Cardiac fibroblast (primary cell): ENCODE data around the gene ITPR3.

Source experiments
- DNase-seq, 2 donors: peaks; one replicate each; pipeline versions ENCODE4 v3.0.0 to v3.0.0-alpha.2; 2010; ENCODE audit warnings: low read depth in 2 of 2
- H3K4me3 ChIP-seq, 2 donors: replicated peaks in 1 of 2; 1 replicate in 1 of 2; 2 replicates in 1 of 2; pipeline ENCODE4 v1.5.1; 2011; ENCODE audit warnings: low read depth in 2 of 2, low read length in 2 of 2, mild to moderate bottlenecking in 2 of 2, moderate library complexity in 1 of 2
- TF ChIP-seq, protein P1 (sequence below): IDR thresholded peaks from one replicate; pipeline ENCODE4 v1.5.1; 2011; ENCODE audit warnings: low read depth, mild to moderate bottlenecking, low read length, inconsistent platforms

ITPR3 gene

DNA sequence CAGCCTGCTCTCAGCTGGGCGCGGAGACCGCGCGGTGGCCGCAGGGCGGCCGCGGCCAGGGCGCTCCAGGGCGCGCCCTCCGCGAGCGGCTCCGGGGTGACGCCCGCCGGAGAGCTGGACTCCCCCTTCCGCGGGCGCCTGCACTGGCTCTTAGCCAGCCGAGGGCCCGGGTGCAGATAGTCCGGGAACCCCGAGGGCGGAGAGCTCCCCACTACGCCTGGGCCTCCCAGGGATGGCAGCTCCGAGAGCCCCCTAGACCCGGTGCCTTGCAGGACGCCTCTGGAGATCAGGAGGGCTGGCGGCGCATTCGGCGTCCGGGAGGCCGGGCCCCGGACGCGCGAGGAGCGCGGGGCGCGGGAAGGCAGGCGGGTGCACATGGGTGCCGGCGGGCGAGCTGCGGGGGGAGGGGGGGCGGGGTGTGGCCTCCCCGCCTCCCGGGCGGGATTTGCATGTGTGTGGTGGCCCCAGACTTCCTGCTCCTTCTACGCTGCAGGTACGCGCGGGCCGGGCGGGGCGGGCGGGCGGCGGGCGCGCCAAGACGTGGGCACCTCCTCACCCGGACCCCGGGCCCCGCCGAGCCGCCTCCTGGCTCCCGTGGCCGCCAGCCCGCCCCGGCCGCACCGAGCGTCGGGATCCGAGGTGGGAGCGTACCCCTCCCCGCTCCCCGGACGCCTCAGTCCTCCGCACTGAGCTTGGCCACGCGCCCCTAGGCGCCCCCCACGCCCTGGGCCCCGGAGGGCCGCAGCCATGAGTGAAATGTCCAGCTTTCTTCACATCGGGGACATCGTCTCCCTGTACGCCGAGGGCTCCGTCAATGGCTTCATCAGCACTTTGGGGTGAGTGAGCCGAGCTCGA is at the start of gene ITPR3:
TSS of gene ITPR3 (plus strand) at position 467 of the 855 bp plus-strand sequence. CDS start at position 748, 281 bp downstream.
- TF ChIP-seq, protein P1, sequence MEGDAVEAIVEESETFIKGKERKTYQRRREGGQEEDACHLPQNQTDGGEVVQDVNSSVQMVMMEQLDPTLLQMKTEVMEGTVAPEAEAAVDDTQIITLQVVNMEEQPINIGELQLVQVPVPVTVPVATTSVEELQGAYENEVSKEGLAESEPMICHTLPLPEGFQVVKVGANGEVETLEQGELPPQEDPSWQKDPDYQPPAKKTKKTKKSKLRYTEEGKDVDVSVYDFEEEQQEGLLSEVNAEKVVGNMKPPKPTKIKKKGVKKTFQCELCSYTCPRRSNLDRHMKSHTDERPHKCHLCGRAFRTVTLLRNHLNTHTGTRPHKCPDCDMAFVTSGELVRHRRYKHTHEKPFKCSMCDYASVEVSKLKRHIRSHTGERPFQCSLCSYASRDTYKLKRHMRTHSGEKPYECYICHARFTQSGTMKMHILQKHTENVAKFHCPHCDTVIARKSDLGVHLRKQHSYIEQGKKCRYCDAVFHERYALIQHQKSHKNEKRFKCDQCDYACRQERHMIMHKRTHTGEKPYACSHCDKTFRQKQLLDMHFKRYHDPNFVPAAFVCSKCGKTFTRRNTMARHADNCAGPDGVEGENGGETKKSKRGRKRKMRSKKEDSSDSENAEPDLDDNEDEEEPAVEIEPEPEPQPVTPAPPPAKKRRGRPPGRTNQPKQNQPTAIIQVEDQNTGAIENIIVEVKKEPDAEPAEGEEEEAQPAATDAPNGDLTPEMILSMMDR: no peak
- peak; percentile 55 to 57 for DNase-seq
- peak within 1 kb of the TSS; percentile 81 to 82 for H3K4me3 ChIP-seq

DNA sequence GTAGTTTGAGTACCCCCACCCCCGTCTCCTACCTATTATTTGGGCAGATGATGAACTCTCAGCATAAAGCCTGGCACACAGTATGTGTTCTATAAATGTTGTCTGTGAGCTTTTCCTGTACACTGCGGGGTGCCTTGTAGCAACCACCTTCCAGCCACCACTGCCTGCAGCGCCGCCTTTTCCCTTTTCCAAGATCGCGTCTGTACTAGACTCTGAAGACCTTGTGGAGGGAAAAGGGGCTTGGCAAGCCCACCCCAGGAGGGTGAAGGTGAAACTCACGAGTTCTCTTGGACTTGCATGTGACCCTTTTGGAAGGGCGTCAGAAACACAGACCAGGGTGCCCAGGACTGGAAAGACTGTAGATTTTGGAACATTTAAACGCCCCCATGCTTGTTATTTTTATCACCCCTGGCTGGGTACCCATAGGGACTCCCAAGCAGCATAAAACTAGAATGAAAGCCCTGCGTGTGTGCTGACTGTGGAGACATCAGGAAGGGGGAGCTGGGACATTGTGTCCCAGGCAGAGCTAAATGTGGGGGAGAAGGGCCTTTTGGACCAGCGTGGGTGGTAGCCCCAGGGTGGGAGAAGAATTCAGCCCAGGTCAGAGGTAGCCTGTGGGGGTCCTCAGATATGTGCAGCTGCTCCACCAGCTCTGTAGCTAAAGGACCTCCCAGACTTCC is 49.3 kb upstream of the ITPR3 start:
- TF ChIP-seq, protein P1: no peak
- no peak for DNase-seq
- H3K4me3 ChIP-seq: peak overlapping the region; percentile 63 to 69

DNA sequence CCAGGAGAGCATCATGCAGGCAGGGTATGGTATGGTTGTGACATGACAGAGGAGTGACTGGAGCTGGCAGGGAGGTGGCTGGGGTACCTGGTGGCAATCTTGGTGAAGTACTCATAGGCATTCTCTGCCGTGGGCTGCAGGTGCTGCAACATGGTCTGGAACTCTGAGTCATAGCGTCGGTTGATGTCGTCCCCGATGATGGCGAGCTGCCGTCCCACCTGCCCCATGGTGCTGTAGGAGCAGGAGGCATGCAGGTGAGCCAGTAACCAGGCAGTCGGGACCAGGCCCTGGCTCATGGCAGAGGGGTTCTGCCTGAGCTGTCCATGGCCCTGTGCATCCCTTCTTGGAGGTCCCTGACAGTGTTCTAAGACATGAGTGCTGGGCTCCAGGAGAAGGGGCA is 45.9 kb upstream of the ITPR3 start:
- H3K4me3 ChIP-seq: no peak overlapping the region
- no peak for DNase-seq
- TF ChIP-seq, protein P1: no peak

DNA sequence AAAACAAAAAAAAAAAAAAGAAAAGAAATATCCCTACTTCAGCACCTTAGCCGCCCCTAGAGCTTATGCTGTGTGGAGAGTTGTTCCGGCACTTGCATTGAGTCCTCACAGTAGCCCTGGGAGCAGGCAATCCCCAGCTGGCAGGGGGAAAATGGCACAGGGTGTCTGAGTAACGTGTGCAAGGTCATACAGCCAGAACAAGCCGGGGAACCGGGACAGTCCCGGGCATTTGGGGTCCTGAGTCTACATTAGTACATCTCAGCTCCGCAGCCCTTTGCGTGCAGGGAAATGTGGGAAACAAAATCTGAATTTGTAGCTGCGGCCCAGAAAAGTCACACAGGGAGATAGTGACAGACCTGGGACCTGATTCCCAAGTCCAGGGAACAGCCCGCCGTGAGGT is 44.5 kb upstream of the ITPR3 start:
- no peak for DNase-seq
- H3K4me3 ChIP-seq: no peak overlapping the region
- TF ChIP-seq, protein P1: no peak

DNA sequence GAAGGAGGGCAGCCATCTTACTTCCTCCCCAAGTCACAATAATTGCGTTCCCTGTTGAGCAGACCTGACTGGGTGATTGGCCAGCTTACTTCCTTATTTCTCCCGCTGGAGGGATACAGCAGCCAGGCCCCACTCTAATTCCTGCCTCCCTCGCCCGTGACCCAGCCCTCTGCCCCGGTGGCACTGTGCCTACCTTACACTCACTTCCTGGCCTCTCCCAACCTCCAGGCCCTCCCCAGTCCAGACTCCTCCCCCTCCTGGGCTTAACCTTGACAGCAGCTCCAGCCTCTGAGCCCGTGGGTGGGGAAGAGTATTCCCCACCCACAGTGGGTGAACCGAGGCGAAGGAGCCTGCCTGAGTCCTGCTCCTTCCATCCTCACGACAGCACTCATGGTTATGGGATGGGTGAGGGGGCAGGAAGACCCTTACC is 44.0 kb upstream of the ITPR3 start:
- peak in 1 of 2 donors; percentile 34 for DNase-seq

DNA sequence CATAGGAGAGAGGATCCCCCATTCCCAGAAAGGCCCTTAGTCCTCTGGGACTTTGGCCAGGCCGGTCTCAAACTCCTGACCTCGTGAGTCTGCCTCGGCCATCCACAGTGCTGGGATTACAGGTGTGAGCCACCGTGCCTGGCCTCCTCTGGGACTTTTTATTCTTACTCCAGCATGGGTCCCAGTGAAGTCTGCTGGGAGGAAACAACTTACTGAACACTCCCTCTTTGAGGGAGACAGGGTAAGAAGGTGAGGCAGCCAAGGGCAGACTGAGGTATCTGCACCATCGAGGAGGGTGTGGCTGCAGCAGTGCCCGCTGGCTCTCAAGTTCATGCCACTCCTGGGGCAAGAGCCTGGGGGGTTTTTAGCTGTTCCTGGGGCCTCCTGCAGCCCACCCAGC is 43.4 kb upstream of the ITPR3 start:
- no peak overlapping the region for H3K4me3 ChIP-seq
- no peak for DNase-seq
- TF ChIP-seq, protein P1: no peak

More for the DNA sequence above, 44.0 kb upstream of the ITPR3 start:
- H3K4me3 ChIP-seq: no peak overlapping the region
- TF ChIP-seq, protein P1: no peak
